SK-N-SH treated with all-trans-retinoic acid at 6 μM for 48 hours (cell line): ENCODE data around the gene SEMA6D.

Experiments
- ATAC-seq: fragments of 200-7000 bp; cut with Tn5 transposase; 3 replicates; pipeline ENCODE4 v1.9.1; 2020; ENCODE audit warnings: mild to moderate bottlenecking, moderate library complexity
- ARNTL ChIP-seq: fragments of 450-650 bp; formaldehyde crosslinking; IDR thresholded peaks from 2 replicates; pipeline ENCODE4 v1.5.0; 2020; ENCODE audit warnings: low read depth, mild to moderate bottlenecking, moderate library complexity, borderline replicate concordance
- BACH2 ChIP-seq: fragments of 250-450 bp; sonication (Bioruptor Pico); IDR thresholded peaks from 2 replicates; pipeline ENCODE4 v1.9.0; 2021; ENCODE audit warnings: mild to moderate bottlenecking, borderline replicate concordance
- CREB5 ChIP-seq: fragments of 250-450 bp; sonication (Bioruptor Pico); IDR thresholded peaks from 2 replicates; pipeline ENCODE4 v1.5.1; 2020; ENCODE audit warnings: low read depth, mild to moderate bottlenecking, moderate library complexity
- CSRNP3 ChIP-seq: fragments of 250-450 bp; sonication (Bioruptor Pico); IDR thresholded peaks from 2 replicates; pipeline ENCODE4 v1.5.1; 2021; ENCODE audit warnings: mild to moderate bottlenecking, moderate library complexity
- ESRRG ChIP-seq: fragments of 250-450 bp; sonication (Bioruptor Pico); IDR thresholded peaks from 2 replicates; pipeline ENCODE4 v1.6.1; 2021; ENCODE audit warnings: mild to moderate bottlenecking
- RARB ChIP-seq: fragments of 250-450 bp; sonication (Bioruptor Pico); IDR thresholded peaks from 2 replicates; pipeline ENCODE4 v1.8.0; 2021; ENCODE audit warnings: mild to moderate bottlenecking, moderate library complexity
- SNAI2 ChIP-seq: fragments of 250-450 bp; sonication (Bioruptor Pico); IDR thresholded peaks from 2 replicates; pipeline ENCODE4 v1.5.0; 2020; ENCODE audit warnings: mild to moderate bottlenecking, moderate library complexity
- TCF4 ChIP-seq: fragments of 250-450 bp; sonication (Bioruptor Pico); IDR thresholded peaks from 2 replicates; pipeline ENCODE4 v1.8.0; 2021; ENCODE audit warnings: mild to moderate bottlenecking, moderate library complexity, borderline replicate concordance
- TOX ChIP-seq: fragments of 250-450 bp; sonication (Bioruptor Pico); IDR thresholded peaks from 2 replicates; pipeline ENCODE4 v1.8.0; 2021; ENCODE audit warnings: mild to moderate bottlenecking, moderate library complexity, borderline replicate concordance
- ZC3H10 ChIP-seq: fragments of 250-450 bp; sonication (Bioruptor Pico); IDR thresholded peaks from 2 replicates; pipeline ENCODE4 v1.5.1; 2021; ENCODE audit warnings: mild to moderate bottlenecking, moderate library complexity
- ZFP3 ChIP-seq: fragments of 250-450 bp; sonication (Bioruptor Pico); IDR thresholded peaks from 2 replicates; pipeline ENCODE4 v1.5.0; 2020; ENCODE audit warnings: mild to moderate bottlenecking, moderate library complexity
- ZFP30 ChIP-seq: fragments of 450-650 bp; formaldehyde crosslinking; IDR thresholded peaks from 2 replicates; pipeline ENCODE4 v1.5.0; 2022; ENCODE audit warnings: mild to moderate bottlenecking, moderate library complexity
- ZNF565 ChIP-seq: fragments of 450-650 bp; formaldehyde crosslinking; conservative IDR thresholded peaks from 2 replicates; pipeline ENCODE4 v1.5.0; 2020; ENCODE audit warnings: low read depth, mild to moderate bottlenecking, moderate library complexity
- ZNF70 ChIP-seq: fragments of 450-650 bp; formaldehyde crosslinking; IDR thresholded peaks from 2 replicates; pipeline ENCODE4 v1.5.0; 2020; ENCODE audit warnings: mild to moderate bottlenecking, moderate library complexity
- TF ChIP-seq, protein P1 (sequence below): fragments of 250-450 bp; sonication (Bioruptor Pico); IDR thresholded peaks from 2 replicates; pipeline ENCODE4 v1.5.0; 2020; ENCODE audit warnings: mild to moderate bottlenecking, moderate library complexity
- TF ChIP-seq, protein P2 (sequence below): fragments of 250-450 bp; sonication (Bioruptor Pico); IDR thresholded peaks from 2 replicates; pipeline ENCODE4 v1.8.0; 2021; ENCODE audit warnings: low read depth, mild to moderate bottlenecking, moderate library complexity, borderline replicate concordance
- TF ChIP-seq, protein P3 (sequence below): fragments of 250-450 bp; sonication (Bioruptor Pico); IDR thresholded peaks from 2 replicates; pipeline ENCODE4 v1.8.0; 2020; ENCODE audit warnings: mild to moderate bottlenecking, moderate library complexity, borderline replicate concordance

Gene SEMA6D

DNA sequence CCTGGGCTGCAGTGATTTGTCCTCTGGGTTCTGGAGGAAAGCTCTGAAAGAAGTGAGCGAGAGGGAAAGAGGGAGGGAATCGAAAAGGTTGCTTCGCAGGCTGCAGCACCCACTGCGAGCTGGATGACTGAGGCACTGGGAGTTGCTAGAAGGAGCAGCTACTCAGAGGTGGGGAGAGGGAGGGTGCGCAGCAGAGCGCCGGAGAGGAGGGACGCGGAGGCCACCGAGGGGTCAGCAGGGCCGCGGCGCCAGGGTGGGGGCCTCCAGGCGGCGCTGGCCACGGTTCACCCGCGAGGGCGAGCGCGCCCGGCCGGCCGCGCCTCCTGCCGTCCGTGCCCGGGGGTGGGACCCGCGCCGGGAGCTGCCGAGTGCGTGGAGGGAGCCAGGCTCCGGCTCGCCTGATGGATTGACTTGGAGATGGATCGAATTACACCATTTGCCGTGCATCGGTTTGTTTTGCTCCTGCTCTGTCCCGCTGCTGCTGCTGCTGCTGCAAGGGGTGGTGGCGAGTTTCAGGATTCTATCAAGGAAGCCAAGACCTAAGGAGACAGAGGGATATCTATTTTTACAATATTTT is at the start of gene SEMA6D:
Gene SEMA6D (plus strand): TSS at position 470 of the 577 bp plus-strand sequence. CDS start 42,294 bp downstream, outside the sequence.
- ATAC-seq: peak; percentile 80

DNA sequence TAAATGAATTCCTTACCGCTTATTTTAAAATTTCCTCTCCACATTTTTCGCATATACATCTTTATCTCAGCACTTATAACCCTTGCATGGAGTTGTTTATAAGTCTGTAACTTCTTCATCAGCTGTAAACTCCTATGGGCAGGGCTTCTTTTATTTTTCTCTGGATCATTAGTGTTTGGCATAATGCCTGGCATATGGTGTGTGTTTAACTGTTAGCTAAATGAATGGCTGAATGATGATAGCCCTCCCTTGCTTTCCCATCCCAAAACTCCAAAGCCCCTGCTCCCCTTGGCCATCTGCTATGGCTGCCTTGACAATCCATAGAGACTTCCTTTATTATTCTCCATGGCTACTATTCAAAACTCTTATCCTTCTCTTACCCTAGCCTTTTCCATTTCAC is 48.1 kb upstream of the SEMA6D start:
- ATAC-seq: no peak
- no peak for TF ChIP-seq ZFP30 (CRISPR knock-in tag)
- no peak for TF ChIP-seq ZC3H10

More for the DNA sequence above, at the start of gene SEMA6D:
- TF ChIP-seq ZC3H10 (no peak), SNAI2 (no peak), ZNF70 (CRISPR knock-in tag) (peak; percentile 77)
- TF ChIP-seq, protein P1, sequence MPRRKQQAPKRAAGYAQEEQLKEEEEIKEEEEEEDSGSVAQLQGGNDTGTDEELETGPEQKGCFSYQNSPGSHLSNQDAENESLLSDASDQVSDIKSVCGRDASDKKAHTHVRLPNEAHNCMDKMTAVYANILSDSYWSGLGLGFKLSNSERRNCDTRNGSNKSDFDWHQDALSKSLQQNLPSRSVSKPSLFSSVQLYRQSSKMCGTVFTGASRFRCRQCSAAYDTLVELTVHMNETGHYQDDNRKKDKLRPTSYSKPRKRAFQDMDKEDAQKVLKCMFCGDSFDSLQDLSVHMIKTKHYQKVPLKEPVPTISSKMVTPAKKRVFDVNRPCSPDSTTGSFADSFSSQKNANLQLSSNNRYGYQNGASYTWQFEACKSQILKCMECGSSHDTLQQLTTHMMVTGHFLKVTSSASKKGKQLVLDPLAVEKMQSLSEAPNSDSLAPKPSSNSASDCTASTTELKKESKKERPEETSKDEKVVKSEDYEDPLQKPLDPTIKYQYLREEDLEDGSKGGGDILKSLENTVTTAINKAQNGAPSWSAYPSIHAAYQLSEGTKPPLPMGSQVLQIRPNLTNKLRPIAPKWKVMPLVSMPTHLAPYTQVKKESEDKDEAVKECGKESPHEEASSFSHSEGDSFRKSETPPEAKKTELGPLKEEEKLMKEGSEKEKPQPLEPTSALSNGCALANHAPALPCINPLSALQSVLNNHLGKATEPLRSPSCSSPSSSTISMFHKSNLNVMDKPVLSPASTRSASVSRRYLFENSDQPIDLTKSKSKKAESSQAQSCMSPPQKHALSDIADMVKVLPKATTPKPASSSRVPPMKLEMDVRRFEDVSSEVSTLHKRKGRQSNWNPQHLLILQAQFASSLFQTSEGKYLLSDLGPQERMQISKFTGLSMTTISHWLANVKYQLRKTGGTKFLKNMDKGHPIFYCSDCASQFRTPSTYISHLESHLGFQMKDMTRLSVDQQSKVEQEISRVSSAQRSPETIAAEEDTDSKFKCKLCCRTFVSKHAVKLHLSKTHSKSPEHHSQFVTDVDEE (CRISPR knock-in tag): peak; percentile 64
- TF ChIP-seq, all 23 proteins: peak for 2

DNA sequence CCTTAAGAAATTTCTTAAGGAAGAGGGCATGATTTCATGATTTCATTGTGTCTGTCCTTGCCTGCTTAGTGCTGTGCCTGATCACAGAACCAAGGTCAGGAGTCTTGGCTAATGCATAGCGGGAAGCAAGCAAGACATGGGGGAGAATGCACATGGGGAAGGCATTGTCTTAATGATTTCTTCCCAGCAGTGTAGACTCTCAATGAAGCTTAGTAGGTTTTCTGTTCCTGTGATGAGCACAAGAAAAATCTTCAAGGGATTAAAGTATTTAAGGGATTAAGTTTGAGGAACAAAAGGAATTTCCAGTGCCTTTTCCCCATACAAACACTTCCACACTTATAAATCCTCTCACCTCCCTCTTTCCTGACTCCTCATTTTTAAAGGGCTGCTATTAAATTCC is 46.9 kb upstream of the SEMA6D start:
- ATAC-seq: no peak
- TF ChIP-seq TOX (CRISPR knock-in tag): no peak
- TF ChIP-seq, protein P2, sequence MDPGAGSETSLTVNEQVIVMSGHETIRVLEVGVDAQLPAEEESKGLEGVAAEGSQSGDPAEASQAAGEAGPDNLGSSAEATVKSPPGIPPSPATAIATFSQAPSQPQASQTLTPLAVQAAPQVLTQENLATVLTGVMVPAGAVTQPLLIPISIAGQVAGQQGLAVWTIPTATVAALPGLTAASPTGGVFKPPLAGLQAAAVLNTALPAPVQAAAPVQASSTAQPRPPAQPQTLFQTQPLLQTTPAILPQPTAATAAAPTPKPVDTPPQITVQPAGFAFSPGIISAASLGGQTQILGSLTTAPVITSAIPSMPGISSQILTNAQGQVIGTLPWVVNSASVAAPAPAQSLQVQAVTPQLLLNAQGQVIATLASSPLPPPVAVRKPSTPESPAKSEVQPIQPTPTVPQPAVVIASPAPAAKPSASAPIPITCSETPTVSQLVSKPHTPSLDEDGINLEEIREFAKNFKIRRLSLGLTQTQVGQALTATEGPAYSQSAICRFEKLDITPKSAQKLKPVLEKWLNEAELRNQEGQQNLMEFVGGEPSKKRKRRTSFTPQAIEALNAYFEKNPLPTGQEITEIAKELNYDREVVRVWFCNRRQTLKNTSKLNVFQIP (CRISPR knock-in tag): no peak

- ATAC-seq: no peak
Observed at GRCh38 chr15:47673232-47673761, 44.0 kb upstream of the SEMA6D start.

More at GRCh38 chr15:47673232-47673761, 44.0 kb upstream of the SEMA6D start:
- TF ChIP-seq, protein P3, sequence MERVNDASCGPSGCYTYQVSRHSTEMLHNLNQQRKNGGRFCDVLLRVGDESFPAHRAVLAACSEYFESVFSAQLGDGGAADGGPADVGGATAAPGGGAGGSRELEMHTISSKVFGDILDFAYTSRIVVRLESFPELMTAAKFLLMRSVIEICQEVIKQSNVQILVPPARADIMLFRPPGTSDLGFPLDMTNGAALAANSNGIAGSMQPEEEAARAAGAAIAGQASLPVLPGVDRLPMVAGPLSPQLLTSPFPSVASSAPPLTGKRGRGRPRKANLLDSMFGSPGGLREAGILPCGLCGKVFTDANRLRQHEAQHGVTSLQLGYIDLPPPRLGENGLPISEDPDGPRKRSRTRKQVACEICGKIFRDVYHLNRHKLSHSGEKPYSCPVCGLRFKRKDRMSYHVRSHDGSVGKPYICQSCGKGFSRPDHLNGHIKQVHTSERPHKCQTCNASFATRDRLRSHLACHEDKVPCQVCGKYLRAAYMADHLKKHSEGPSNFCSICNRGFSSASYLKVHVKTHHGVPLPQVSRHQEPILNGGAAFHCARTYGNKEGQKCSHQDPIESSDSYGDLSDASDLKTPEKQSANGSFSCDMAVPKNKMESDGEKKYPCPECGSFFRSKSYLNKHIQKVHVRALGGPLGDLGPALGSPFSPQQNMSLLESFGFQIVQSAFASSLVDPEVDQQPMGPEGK (CRISPR knock-in tag): no peak
- TF ChIP-seq, protein P2 (CRISPR knock-in tag): no peak
- no peak for TF ChIP-seq CSRNP3 (CRISPR knock-in tag)
- no peak for TF ChIP-seq CREB5 (CRISPR knock-in tag)
- TF ChIP-seq ZC3H10: no peak
- no peak for TF ChIP-seq ESRRG (CRISPR knock-in tag)
- no peak for TF ChIP-seq ZNF565 (CRISPR knock-in tag)
- no peak for TF ChIP-seq ARNTL
- no peak for TF ChIP-seq BACH2 (CRISPR knock-in tag)
- TF ChIP-seq ZNF70 (CRISPR knock-in tag): no peak
- TF ChIP-seq TCF4 (CRISPR knock-in tag): no peak
- TF ChIP-seq SNAI2: no peak
- TF ChIP-seq ZFP3 (CRISPR knock-in tag): no peak
- TF ChIP-seq RARB: no peak
